Lower lobe of right lung (tissue), 2 donors: ENCODE measurements around the gene TRMT6. TPM values are rescaled to one million over a fixed set of nuclear protein-coding genes. Genes with fewer than 3 reads are reported as not detected.

ENCODE experiments used
- ATAC-seq, 2 donors: fragments of 200-7000 bp; cut with Tn5 transposase; one replicate each; pipeline ENCODE4 v1.9.1; 2020 to 2022; ENCODE audit warnings: mild to moderate bottlenecking in 2 of 2, moderate library complexity in 2 of 2
- DNase-seq: peaks from one replicate; pipeline ENCODE4 v3.0.0-alpha.2; 2020
- H3K27ac ChIP-seq: fragments of 200-600 bp; one replicate; pipeline ENCODE4 v1.8.0; 2022
- H3K27me3 ChIP-seq: fragments of 200-600 bp; one replicate; pipeline ENCODE4 v1.8.0; 2022; ENCODE audit warnings: low read depth
- H3K36me3 ChIP-seq: fragments of 200-600 bp; one replicate; pipeline ENCODE4 v1.8.0; 2022; ENCODE audit warnings: mild to moderate bottlenecking
- H3K4me1 ChIP-seq: fragments of 200-600 bp; one replicate; pipeline ENCODE4 v1.8.0; 2022
- H3K4me3 ChIP-seq: fragments of 200-600 bp; one replicate; pipeline ENCODE4 v1.8.0; 2022; ENCODE audit warnings: mild to moderate bottlenecking
- H3K9me3 ChIP-seq: fragments of 200-600 bp; one replicate; pipeline ENCODE4 v1.8.0; 2022
- intact Hi-C: fragments of 100-400 bp; cut with DNase I; formaldehyde crosslinking; loops from one replicate; pipeline ENCODE4 v1.11.0; 2022
- total RNA-seq: library from RNA; stranded (reverse); fragmentation: NEBNext Ultra II Directional; extraction: Animal tissue kit (Norgen Biotek cat#: 25700); gene quantifications from one replicate; pipeline ENCODE4 v1.2.1, GENCODE V29; 2021
- TF ChIP-seq, protein P1 (sequence below): fragments of 200-600 bp; IDR thresholded peaks from one replicate; pipeline ENCODE4 v1.8.0; 2022; ENCODE audit warnings: antibody characterized with exemption, mild to moderate bottlenecking
- donor health status: DM: no; HTN: yes; CAD: no; lungs with severe emphysema.

TRMT6 gene
- total RNA-seq, 1 donor from 2014 or later = 11.0 TPM

DNA sequence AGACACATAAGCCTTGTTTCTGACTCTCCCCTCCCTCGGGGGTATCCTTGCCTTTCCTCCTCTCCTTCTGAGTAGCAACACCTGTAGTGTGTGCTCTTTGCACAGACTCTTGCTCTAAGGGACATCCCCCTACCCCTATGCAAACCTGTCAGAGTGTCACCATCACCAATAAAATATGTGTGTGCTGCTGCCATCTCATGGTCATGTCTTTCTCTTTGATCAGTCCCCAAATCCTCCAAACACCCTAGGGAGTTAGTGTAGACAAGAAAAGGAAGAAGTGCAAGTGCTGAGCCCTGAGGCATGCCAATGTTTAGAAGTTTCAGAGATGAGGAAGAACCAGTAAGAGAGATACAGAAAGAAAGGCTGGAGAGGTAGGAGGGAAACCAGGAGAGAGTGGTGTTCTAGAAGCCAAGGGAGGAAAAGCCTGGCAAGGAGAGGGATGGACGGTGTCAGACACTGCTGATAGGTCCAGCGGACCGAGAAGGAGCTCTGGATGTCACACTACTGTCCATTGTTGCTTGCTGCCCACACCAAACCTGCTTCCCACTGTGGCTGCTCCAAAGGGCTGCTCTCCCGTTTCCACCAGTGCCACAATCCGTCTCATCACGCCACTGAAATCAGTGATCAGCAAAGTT is 16.4 kb downstream of the TRMT6 start:
- TF ChIP-seq, protein P1, sequence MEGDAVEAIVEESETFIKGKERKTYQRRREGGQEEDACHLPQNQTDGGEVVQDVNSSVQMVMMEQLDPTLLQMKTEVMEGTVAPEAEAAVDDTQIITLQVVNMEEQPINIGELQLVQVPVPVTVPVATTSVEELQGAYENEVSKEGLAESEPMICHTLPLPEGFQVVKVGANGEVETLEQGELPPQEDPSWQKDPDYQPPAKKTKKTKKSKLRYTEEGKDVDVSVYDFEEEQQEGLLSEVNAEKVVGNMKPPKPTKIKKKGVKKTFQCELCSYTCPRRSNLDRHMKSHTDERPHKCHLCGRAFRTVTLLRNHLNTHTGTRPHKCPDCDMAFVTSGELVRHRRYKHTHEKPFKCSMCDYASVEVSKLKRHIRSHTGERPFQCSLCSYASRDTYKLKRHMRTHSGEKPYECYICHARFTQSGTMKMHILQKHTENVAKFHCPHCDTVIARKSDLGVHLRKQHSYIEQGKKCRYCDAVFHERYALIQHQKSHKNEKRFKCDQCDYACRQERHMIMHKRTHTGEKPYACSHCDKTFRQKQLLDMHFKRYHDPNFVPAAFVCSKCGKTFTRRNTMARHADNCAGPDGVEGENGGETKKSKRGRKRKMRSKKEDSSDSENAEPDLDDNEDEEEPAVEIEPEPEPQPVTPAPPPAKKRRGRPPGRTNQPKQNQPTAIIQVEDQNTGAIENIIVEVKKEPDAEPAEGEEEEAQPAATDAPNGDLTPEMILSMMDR = no peak
- no peaks in the 10 kb centered on the region for H3K9me3 ChIP-seq
- no peaks in the 10 kb centered on the region for H3K27me3 ChIP-seq
- ATAC-seq (no peak), DNase-seq (no peak)
- no peak overlapping the region for H3K4me3 ChIP-seq
- H3K27ac ChIP-seq = no peak overlapping the region
- H3K36me3 ChIP-seq = peaks cover 18% of the 10 kb centered on the region
- H3K4me1 ChIP-seq = no peaks in the 10 kb centered on the region
- intact Hi-C loops = no loop called here

DNA sequence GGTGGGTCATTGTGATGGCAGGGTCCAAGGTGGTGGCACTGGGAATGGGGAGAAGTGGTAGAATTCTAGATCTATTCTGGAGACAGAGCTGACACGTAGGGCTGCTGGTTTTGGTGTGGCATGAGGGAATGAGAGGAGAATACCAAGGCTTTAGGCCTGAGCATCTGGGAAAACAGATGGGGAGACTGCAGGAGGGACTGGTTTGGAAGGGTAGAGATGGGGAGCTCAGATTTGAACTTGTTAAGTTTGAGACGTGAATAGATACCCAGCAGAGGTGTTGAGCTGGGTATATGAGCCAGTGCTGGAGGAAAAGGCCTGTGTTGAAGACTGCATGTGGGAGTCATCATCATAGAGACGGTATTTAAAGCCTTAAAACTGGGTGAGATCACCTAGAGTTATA is 17.5 kb downstream of the TRMT6 start:
- H3K27ac ChIP-seq = no peak overlapping the region
- intact Hi-C loops = no loop called here
- no peaks in the 10 kb centered on the region for H3K27me3 ChIP-seq
- no peak overlapping the region for H3K4me3 ChIP-seq
- no peak for DNase-seq
- TF ChIP-seq, protein P1 = no peak
- peaks cover 6% of the 10 kb centered on the region for H3K36me3 ChIP-seq
- H3K4me1 ChIP-seq = no peaks in the 10 kb centered on the region
- ATAC-seq = no peak
- no peaks in the 10 kb centered on the region for H3K9me3 ChIP-seq

DNA sequence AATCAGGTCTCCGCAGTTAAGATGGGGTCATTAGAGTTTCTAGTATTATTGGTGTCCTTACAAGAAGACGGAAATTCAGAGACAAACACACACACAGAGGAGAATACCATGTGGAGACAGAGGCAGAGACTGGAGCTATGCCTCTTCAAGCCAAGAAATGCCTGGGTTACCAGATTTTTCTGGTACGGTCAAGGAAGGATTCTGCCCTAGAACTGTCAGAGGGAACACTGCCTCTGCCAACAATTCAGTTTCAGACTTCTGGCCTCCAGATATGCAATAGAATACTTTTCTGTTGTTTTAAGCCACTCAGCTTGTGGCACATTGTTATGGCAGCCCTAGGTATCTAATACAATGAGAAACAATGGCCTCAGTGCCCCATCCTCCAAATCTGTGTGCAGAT is 18.9 kb downstream of the TRMT6 start:
- Histone ChIP-seq H3K27me3 (no peaks in the 10 kb centered on the region), H3K9me3 (no peaks in the 10 kb centered on the region), H3K36me3 (no peaks in the 10 kb centered on the region), H3K4me1 (no peaks in the 10 kb centered on the region), H3K27ac (no peak overlapping the region), H3K4me3 (no peak overlapping the region)
- TF ChIP-seq, protein P1 = no peak
- intact Hi-C loops = no loop called here
- DNase-seq (no peak), ATAC-seq (no peak)

DNA sequence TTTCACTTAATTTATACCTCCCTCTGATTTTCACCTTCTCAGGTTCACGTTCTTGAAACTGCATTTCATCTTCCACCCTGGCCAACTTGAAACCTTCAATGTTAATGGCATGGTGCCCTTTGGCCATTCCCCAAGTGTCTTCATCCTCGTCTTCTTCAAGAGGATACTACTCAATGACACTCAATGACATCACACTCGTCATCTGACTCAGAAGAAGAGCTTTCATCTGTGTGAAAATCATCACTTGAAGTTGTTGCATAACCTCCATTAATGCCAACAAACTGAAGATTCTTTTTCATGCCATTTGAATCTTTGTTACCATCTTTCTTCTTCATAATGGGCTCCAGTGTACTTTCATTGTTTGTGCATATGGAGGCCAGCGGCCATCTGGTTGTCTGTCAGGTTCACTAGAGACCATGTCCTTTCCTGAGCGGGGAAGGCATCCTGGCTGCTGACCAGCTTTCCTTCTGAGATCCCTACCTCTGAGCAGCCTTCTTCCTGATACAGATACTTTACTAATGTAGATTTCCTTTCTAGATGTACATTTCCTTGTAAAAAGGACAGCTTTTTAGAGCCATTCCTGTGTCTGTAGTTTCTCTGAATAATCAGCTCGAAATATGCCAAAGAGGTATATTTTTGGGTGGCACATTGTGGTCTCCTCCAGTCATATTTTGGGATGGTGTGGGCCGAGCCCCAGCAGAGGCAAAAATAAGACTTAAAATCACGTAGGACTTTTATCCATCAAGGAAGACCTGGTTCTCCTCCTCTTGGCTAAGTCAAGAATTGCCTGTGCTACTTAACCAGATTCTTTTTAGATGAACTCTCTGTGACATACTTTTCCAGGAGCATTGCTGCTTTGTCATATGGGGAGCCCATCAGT is 21.3 kb downstream of the TRMT6 start:
- TF ChIP-seq, protein P1 = no peak
- Histone ChIP-seq H3K9me3 (no peaks in the 10 kb centered on the region), H3K27ac (no peak overlapping the region), H3K27me3 (no peaks in the 10 kb centered on the region), H3K36me3 (no peaks in the 10 kb centered on the region), H3K4me3 (no peak overlapping the region), H3K4me1 (no peaks in the 10 kb centered on the region)
- DNase-seq = no peak
- intact Hi-C loops = no loop called here
- no peak for ATAC-seq

DNA sequence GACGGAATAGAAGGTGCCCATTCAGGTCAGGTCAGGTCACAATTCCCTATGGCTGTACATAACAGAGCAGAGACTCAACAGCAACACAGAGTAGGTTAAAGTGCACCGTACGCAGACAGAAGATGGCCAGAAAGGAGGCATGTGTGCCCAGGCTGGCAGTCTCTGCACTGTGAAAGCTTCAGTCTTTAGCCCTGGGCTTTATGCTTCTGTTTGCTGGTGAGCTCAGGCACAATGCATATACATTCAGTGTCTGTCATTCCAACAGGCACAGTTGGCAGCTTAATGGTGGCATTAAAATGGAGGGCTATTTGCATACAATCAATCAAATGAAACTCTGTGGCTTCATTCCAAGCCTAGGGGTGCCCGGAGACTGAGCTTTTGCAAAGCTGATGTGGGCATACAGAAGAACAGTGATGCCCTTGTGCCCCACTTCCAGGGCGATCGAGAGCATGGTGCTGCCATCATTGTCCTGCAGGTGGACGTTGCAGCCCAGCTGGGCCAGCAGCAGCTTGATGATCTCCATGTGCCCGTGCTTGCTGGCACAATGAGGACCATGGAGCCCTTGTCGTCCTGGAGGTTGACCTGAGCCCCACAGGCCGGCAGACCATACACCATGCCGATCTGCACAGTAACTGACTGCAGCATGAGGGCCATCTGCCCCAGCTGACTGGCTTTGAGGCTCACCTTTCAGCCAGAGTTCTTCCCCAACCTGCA is 22.4 kb downstream of the TRMT6 start:
- no peaks in the 10 kb centered on the region for H3K4me1 ChIP-seq
- no peak overlapping the region for H3K27ac ChIP-seq
- ATAC-seq = no peak
- intact Hi-C loops = no loop called here
- no peaks in the 10 kb centered on the region for H3K36me3 ChIP-seq
- DNase-seq = no peak
- no peaks in the 10 kb centered on the region for H3K9me3 ChIP-seq
- TF ChIP-seq, protein P1 = no peak
- H3K4me3 ChIP-seq = no peak overlapping the region
- no peaks in the 10 kb centered on the region for H3K27me3 ChIP-seq
